C4-2B (cell line): Measurements from ENCODE around the gene TCERG1L.

Experiments used
- H3K27ac ChIP-seq: fragments of 450-650 bp; 2 replicates; pipeline ENCODE4 v1.5.1; 2017
- ZFX ChIP-seq: fragments of 450-650 bp; IDR thresholded peaks from 2 replicates; pipeline ENCODE4 v1.6.1; 2017
- TF ChIP-seq, protein P1 (sequence below): fragments of 450-650 bp; conservative IDR thresholded peaks from 2 replicates; pipeline ENCODE4 v1.5.1; 2017; ENCODE audit warnings: mild to moderate bottlenecking

Gene TCERG1L

DNA sequence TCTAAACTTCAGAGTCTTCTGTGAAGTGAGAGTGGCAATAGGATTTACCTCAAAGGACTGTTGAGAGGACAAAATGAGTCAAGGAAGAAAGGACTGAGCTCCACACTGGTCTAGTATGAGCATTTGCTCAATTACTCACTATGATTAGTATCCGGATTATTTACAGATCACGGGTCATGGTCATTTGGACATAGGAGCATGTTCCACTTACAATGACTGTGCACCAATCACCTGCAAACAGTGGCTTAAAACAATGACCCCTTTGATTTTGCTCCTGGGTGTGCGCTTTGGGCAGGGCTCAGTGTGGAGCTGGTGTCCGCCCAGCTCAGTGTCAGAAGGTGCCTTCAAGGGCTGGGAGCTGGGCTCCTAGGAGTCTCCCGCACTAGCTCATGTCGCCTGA is 225.4 kb downstream of the TCERG1L start:
- no peak overlapping the region for H3K27ac ChIP-seq
- TF ChIP-seq, protein P1, sequence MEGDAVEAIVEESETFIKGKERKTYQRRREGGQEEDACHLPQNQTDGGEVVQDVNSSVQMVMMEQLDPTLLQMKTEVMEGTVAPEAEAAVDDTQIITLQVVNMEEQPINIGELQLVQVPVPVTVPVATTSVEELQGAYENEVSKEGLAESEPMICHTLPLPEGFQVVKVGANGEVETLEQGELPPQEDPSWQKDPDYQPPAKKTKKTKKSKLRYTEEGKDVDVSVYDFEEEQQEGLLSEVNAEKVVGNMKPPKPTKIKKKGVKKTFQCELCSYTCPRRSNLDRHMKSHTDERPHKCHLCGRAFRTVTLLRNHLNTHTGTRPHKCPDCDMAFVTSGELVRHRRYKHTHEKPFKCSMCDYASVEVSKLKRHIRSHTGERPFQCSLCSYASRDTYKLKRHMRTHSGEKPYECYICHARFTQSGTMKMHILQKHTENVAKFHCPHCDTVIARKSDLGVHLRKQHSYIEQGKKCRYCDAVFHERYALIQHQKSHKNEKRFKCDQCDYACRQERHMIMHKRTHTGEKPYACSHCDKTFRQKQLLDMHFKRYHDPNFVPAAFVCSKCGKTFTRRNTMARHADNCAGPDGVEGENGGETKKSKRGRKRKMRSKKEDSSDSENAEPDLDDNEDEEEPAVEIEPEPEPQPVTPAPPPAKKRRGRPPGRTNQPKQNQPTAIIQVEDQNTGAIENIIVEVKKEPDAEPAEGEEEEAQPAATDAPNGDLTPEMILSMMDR: no peak
- no peak for TF ChIP-seq ZFX

DNA sequence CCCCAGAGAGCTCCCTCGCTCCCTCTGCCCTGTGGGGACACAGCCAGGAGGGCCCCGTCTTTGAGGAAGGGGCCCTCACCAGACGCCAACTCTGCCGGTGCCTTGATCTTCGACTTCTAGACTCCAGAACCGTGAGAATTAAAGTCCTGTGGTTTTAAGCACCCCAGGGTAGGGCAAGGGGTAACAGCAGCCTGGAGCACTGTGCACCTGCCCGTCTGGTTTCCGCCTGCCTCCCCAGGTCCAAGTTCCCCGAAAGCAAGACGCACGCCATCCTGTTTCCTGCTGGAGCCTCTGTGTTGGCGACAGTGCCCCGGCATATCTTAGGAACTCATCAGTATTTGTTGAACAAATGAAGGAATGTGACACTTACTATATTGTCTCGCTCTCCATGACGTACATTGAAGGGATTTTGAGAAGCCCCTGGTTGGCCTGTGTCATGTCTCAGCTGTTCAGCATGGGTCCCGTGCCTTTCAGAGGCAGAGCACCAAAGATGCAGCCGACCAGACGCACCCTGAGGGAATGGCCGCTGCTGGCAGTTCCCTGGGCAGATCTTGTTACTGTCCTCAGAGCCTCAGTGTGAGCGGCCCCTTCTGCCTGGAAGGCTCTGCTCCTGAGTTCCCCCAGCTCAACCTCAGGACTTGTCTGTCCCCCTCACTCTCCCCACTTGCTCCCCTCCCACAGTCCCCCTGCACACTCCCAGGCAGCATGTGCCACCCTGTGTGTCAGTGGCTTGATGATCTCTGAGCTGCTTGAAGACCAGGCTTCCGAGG is 226.2 kb downstream of the TCERG1L start:
- H3K27ac ChIP-seq: no peak overlapping the region
- TF ChIP-seq, protein P1: no peak
- no peak for TF ChIP-seq ZFX

DNA sequence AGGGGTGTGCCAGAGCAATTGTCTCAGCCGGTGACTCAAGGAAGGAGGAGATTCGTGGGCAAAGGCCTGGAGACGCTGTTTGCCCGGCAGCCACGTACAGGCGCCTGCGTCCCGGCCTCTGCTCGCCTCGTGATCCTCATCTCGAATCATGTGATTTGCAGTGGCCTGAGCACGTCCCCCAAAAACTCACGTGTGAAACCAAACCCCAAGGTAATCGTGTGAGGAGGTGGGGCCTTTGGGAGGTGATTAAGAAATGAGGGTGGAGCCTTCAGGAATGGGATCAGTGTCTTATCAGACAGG is 226.8 kb downstream of the TCERG1L start:
- no peak overlapping the region for H3K27ac ChIP-seq
- TF ChIP-seq ZFX: no peak
- TF ChIP-seq, protein P1: no peak

DNA sequence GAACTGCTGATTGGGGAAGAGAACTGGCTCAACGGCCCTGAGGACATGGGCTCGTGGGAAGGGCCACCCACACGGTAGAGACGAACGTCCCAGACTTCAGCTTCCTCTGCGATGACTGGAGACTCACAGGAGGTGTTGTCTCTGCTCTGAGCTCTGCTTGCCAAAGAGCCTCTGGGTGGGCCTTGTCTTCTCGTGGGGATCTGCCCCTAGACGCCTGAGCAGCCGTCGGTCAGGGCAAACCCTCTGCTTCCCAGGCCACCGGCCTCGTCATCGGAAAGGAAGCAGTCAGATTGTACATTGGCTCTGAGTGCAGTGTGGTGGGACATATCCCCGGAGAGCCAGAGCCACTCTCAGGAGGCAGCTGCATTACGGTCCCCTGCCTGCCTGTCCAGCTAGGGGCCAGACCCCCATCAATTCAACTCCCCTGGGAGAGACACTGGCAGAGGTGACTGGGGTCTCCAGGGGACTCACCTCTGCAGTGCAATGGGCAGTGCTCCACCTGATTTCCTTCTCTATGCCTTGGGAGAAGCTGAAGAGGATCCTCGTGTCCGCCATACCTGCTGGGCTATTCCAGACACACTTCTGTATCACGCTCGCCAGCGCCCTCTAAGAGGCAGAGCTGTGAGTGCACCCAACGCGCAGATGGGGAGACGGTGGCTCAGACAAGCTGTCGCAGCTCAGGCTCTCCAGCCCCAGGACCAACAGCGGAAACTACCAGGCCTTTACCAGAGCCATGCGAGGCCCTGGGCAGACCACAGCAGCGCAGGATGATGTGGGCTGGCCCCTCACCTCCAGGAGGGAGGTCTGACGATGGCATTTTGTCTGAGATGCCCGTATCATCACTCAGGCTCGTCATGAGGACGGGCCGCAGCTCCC is 227.4 kb downstream of the TCERG1L start:
- no peak overlapping the region for H3K27ac ChIP-seq
- no peak for TF ChIP-seq ZFX
- TF ChIP-seq, protein P1: no peak; the same call in 1 of the 2 replicates

DNA sequence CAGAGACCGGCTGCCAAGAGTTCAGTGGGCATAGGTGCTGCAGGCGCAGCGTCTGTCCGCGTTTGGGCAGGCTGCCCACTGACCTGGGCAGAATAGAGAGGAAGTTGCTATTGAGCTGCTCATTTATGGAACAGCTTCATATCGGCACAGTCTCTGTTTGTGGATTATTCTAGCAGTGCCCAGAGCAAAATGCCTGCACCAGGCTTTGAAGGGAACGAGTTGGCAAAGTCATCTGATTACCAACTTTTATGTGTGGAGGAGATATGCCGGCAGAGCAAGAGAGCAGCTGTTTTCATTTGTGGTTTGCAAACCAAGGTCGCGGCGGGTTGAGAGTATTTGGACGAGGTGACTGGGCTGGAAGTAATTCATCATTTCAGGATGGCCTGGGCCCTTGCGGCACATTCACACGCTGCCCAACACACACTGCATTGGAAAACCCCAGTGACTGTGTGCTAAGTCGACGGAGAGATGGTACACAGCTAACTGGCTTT is 228.5 kb downstream of the TCERG1L start:
- no peak overlapping the region for H3K27ac ChIP-seq
- TF ChIP-seq ZFX: no peak
- TF ChIP-seq, protein P1: no peak

DNA sequence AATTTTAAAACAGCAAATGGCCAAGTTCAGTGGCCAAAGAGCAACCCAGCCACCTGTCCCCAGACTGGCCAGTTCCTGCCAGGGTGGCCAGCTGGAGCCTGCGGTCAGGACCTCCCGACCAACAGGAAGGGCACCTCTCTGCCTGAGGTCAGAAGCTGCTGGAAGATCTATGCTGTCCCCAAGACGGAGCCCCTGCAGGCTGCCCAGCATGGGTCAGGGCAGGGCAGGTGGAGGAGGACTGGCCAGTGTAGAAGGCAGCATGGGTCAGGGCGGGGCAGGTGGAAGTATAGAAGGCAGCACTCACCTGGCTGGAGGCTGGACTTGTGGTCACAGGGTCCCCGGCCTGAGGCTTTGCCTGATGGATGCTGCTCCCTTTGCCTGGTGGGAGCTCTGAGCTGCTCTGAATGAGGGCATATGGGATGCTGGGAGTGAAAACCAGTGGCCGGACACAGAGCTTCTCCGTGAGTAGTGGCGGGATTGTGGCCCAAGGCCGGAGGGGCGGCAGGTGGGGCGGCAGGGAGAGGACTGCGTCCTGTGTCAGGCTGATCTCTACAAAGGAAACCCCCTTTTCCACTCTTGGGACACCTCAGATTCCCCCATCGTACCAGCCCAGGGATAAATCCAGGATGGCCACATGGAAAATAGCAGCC is 229.2 kb downstream of the TCERG1L start:
- H3K27ac ChIP-seq: no peak overlapping the region
- TF ChIP-seq, protein P1: no peak
- no peak for TF ChIP-seq ZFX
